ENCODE results near the gene KLHL29.

DNA sequence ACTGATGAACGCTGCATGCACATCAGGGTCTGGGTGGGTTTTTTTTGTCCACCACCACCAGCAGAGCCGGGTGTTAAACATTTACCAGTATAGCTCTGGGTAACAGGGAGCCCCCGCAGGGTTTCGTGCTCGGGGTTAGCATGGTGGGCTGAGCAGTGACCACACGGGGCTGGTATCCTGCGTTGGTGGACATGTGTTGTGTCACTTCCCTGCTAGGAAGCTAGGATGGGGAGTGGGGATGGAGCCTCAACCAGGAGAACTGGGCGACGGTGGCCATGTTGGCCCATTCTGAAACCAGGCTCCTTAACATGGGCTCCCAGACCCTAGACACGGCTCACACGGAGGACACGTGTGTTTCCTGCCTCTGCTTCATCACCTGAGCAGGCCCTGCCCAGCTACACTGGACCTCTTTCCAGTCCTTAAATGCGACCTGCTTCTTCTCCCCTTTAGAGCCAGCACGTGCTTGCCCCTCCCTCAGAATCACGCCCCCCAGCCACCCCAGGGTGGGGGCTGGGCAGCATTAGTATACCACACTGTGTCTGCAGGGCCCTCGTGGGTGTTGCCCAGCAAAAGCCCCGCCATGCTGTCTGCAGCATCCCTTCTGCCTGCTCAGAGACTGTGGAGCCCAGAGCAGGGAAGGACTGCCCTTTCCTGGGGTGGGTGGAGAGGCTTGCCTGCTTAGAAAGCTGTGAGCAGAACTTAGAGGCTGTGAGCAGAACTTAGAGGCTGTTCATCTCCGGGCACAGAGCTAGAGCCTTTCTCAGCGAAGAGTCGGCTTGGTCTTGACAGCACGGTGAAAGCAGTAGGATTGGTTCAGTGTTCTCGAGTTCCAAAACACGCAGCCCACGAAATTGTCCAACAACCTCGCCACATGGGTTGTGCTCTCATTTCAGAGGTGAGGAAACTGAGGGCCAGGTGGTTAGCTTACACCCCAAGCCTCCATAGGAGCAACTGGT is 142.1 kb downstream of the KLHL29 start:
- TF ChIP-seq, protein P1, sequence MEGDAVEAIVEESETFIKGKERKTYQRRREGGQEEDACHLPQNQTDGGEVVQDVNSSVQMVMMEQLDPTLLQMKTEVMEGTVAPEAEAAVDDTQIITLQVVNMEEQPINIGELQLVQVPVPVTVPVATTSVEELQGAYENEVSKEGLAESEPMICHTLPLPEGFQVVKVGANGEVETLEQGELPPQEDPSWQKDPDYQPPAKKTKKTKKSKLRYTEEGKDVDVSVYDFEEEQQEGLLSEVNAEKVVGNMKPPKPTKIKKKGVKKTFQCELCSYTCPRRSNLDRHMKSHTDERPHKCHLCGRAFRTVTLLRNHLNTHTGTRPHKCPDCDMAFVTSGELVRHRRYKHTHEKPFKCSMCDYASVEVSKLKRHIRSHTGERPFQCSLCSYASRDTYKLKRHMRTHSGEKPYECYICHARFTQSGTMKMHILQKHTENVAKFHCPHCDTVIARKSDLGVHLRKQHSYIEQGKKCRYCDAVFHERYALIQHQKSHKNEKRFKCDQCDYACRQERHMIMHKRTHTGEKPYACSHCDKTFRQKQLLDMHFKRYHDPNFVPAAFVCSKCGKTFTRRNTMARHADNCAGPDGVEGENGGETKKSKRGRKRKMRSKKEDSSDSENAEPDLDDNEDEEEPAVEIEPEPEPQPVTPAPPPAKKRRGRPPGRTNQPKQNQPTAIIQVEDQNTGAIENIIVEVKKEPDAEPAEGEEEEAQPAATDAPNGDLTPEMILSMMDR (IDR thresholded peaks at IDR 0.05) = no peak
- TF ChIP-seq POLR2A (IDR thresholded peaks at IDR 0.05) = no peak
